Mucosa of gallbladder (tissue), 1 donor: ENCODE data around the gene CLDN14. TPM values are rescaled to one million over a fixed set of nuclear protein-coding genes. Genes with fewer than 3 reads are reported as not detected.
"Not testable (repeated sequence)": the region's sequence is repeated elsewhere in the genome, so short reads cannot be mapped to it uniquely, and the experiment has no call there.

Experiments
- DNase-seq: peaks from one replicate; pipeline ENCODE4 v3.0.0-alpha.2; 2020; ENCODE audit warnings: low spot score
- total RNA-seq: library from RNA; stranded (reverse); gene quantifications from one replicate; pipeline ENCODE4 v1.2.1, GENCODE V29; 2021
- donor health status: DM: no; HTN: no; CAD: no.

Gene CLDN14
- total RNA-seq, 1 donor from 2014 or later = 1.1 TPM

DNA sequence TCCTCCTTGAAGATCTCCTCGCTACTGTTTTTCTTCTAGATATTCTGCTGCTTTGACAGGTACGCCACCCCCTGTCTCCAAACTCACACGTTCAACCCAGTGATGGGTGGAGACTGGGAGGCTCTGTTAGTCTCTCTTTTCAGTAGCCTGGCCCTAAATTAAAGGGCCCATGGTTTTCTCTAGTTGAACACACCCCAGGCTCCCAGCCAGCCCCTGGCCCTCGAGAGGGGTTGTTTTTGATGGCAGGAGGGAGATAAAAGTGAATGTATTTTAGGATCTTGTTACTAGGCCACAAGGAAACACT lies 21.6 kb upstream of the CLDN14 start:
- DNase-seq = no peak

DNA sequence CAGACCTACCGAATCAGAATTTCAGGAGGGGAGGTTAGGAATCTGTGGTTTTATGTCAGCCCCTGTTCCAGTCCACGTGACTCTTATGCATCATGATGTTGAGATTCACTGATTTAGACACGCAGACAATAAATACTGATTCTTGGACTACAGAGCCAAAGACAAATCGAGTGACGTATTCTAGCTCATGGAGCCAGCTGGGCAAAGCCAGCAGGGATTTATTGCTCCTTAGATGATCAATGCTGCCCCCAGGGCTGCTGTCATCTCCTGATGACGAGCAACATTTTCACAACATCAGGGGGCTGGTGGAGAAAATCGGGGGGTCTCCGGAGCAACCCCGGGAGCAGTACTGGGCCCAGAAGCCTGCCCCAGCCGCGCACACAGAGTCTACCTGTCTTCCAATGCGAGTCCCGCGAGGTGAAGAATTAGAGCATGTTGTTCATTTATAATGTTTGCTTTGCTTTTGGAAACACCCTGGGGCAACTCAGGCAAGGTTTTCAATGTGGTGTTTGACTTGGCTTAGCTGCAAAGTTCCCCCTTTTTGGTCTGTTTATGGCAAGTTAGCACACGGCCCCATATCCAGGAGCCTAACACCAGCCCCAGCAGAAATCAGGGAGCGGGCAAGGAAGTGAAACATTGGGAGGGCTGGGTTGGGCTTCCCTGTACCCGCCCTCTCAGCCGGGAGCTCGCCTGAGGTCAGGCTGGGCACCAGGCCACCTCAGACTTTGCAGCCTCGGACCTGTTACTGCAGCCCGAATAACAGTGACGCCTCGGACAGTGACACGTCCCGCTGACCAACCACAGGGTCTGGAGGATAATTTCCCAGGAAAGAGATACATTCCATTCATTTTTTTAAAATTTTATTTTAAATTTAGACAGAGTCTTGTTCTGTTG lies 19.9 kb upstream of the CLDN14 start:
- no peak for DNase-seq

DNA sequence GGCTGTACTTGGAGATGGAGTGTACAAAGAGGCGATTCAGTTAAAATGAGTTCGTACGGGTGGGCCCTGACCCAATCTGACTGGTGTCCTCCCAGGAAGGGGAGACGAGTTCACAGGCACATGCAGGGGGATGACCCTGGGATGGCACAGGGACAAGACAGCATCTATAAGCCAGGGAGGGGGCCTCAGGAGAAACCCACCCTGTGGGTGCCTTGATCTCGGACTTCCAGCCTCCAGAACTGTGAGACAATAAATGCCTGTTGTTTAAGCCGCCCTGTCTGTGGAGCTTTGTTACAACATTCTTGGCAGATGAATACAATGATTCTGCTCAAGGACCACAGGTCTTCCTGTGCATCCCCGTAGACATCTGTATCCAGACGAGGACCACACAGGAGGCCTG lies 14.6 kb upstream of the CLDN14 start:
- no peak for DNase-seq

DNA sequence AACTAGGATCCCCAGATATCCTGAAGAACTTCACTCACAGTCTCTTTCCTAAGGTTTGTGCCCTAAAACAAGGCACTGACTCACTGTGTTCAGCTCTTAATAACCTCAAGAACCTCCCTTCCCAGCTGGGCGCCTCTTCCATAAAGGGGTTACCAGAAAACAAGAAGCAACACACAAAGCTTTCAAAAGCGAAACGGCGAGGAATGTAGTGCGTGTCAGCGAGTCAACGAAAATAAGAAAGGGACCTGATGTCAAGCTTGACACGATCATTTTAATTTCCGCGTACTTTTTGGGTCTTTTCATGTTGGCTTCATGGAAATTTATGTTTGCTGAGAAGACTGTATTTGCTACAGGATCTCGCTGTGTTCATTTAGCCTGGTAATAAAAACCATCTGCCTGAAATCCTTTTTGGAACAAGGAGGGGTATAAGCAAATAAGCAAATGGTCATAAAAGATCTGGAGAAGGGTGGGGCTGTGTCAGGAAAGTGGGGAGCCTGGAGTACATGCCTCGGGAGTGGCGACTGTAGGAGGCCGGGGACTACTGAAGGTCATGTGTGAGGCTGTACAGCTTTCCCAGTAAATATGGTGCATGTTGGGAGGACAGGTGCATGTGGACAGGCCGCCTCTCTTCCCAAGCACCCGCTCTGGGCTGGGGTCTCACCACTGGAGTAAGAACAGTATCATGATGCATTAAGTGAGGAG lies 11.4 kb upstream of the CLDN14 start:
- DNase-seq = no peak

GRCh38 chr21:36489776-36490165 lies 9.8 kb upstream of the CLDN14 start:
- no peak for DNase-seq

- DNase-seq = no peak
Measured at GRCh38 chr21:36489103-36489775, 9.3 kb upstream of the CLDN14 start.

- peak; percentile 67 for DNase-seq
Measured at GRCh38 chr21:36487641-36488307, 7.9 kb upstream of the CLDN14 start.

GRCh38 chr21:36486246-36486645 lies 6.3 kb upstream of the CLDN14 start:
- no peak for DNase-seq

DNA sequence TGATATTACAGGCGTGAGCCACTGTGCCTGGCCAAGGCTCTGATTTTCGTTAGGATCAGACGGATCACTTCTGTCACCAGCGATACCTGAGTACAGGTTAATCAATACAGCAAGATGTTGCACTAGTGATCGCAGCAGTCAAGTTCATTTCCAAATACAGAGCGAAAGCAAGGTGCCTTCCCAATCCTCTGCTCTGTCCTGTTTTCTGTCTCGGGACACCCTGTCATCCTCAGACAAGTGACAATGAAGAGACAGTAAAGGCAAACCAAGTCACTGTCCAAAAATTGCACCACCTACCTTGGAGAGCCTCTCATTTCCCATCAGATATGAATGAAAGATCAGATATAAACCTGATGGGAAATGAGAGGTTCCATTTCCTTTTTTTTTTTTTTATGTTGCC lies 5.6 kb upstream of the CLDN14 start:
- DNase-seq = no peak

DNA sequence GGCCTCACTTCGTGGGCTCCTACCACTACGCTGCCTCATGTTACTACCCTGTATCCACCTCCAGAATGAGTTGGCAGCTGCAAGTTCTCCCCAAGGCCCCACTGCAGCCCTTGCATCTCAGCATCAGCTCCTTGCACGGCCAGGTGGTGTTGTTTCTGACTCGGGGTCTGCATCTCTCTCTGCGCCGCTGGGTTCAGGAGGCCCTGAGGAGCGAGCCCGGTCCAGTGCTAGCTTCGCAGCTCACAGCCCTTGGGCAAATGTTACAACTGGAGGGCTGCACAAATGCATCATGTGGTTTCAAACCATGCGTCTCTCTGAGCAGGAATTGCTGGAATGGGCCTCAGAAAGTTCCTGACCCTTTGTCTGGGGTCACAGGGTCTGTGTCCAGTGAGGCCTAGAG lies 3.2 kb upstream of the CLDN14 start:
- DNase-seq = no peak

- no peak for DNase-seq
Measured at GRCh38 chr21:36482673-36483072, 2.8 kb upstream of the CLDN14 start.

DNA sequence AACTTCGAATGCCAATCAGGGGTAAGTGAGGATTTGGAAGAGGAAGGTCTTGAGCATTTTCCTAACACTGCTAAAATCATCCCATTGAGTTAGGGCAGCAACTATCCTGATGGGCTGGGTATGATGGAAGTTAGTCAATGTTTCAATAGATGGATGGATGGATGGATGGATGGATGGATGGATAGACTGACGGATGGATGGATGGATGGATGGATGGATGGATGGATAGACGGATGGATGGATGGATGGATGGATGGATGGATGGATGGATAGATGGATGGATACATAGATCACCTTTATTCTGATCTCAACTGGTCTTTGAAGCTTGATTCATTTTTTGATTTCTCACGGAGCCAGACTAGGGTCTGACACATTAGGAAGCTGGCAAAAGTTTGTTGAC lies 2.3 kb upstream of the CLDN14 start:
- no peak for DNase-seq

- DNase-seq = peak; percentile 81
Measured at GRCh38 chr21:36481639-36482038, 1.7 kb upstream of the CLDN14 start.

- no peak for DNase-seq
Measured at GRCh38 chr21:36480618-36481017, 696 bp upstream of the CLDN14 start.

DNA sequence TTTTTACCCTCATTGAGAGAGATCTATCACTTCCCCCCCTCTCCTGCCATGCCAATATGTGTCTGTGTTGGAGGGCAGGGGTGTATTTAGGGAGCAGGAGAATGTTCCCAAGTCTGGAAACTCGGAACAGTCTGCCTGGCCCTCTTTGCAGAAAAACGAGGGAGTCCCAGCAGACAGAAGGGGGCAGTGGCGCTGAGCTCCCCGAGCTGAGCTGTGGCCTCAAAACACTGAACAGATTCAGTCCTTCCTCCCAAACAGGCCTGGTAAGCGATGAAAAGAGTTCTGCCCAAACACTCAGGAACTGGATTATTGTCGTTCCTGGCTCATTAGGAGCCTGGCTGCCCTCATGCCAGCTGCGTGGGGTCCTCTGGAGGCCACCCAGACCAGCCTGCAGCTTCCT lies 981 bp downstream of the CLDN14 start:
- no peak for DNase-seq

- peak; percentile 26 for DNase-seq
Measured at GRCh38 chr21:36478207-36478701, 1.7 kb downstream of the CLDN14 start.

DNA sequence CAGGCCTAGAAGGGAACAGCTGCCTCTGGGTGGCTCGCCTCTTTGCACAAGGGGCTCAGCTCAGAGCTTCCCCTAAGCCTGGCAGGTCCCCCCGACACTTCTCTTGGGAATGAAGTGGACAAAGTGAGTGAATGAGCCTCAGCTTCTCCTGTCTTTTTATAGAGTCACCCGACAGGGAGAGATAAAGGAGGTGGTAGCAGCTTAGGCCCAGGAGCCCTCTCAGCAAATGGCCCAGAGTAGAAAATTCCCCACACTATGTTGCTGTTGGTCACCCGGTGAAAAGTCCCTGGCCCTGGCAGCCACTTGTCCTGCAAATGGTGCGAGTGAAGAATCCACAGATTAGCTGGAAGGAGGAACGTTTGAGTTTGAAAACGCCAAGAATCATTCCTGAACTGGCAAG lies 2.4 kb downstream of the CLDN14 start:
- DNase-seq = no peak

DNA sequence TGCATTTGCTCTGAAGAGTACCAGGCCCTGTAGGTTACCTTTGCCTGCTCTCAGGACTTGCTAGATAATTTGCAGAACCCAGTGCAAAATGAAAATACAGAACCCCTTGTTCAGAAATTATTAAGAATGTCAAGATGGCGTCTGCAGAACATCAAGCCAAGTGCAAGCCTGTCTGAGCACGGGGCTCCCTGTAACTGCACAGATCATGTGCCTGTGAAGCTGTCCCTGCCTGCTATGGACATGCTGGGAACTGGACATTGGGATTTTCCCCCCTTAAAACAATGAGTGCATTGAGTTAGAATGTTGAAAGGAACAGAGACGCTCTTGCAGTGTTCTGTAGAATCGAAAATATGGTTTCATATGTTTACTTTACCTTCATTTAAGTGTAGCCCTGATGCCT lies 2.9 kb downstream of the CLDN14 start:
- no peak for DNase-seq

GRCh38 chr21:36476541-36476940 lies 3.4 kb downstream of the CLDN14 start:
- DNase-seq = not testable (repeated sequence)

- DNase-seq = no peak
Measured at GRCh38 chr21:36474591-36474990, 5.3 kb downstream of the CLDN14 start.

GRCh38 chr21:36473203-36473602 lies 6.7 kb downstream of the CLDN14 start:
- DNase-seq = no peak

- no peak for DNase-seq
Measured at GRCh38 chr21:36472377-36472776, 7.5 kb downstream of the CLDN14 start.
